Activated CD8-positive, alpha-beta memory T cell treated with anti-CD3 and anti-CD28 coated beads for 36 hours (primary cell): ENCODE data around the gene PHF19. TPM values are rescaled to one million over a fixed set of nuclear protein-coding genes. Genes with fewer than 3 reads are reported as not detected.

Experiments
- CTCF ChIA-PET: fragments of 350-600 bp; sonication (Branson Sonifier 250); formaldehyde crosslinking; loops from one replicate; lab custom pipeline; 2021; ENCODE audit warnings: antibody characterized with exemption; lab: Charles Lee
- POLR2A ChIA-PET: fragments of 350-600 bp; sonication (Branson Sonifier 250); formaldehyde crosslinking; loops from one replicate; lab custom pipeline; 2021; ENCODE audit warnings: antibody characterized with exemption; lab: Charles Lee
- total RNA-seq, 2 experiments: library from RNA; stranded (reverse); gene quantifications; one replicate each; pipeline ENCODE4 v1.2.3, GENCODE V29; 2021

Gene PHF19
- total RNA-seq, 2 experiments from 2014 or later: 174 TPM

DNA sequence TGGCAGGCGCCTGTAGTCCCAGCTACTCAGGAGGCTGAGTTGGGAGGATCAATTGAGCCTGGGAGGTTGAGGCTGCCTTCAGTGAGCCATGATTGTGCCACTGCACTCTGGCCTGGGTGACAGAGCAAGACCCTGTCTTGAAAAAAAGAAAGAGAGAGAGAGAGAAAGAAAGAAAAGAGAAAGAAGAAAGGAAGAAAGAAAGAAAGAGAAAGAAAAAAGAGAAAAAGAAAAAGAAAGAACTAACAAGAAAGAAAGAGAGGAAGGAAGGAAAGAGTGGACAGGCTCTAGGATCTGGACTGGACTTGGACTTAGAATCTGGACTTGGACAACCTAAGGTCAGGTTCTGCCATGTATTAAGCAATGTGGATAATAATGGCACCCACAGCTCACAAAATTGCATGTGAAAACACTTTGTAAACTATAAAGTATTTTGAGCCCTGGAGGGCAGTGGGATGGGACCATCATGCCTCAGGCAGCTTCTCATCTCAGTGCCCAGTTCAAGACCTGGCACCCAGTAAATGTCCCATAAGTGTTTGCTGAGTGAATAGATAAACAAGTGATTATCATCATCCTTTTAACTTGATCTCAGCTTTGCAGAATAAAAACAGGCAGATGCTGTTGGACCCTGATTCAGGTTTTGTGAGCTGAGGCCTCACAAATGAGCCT is 12.8 kb upstream of the PHF19 start:
- POLR2A ChIA-PET: interaction anchor here (0.5 to 5.1 kb wide), 14 partner anchors 9 to 97 kb away, joined by 3 to 29 read pairs (median 6); partner anchors contain the start of genes FBXW2, PHF19 and TRAF1
- CTCF ChIA-PET: interaction anchor here (0.6 to 1.7 kb wide), 8 partner anchors 10 to 134 kb away, joined by 3 to 7 read pairs (median 3); partner anchors contain the start of gene PHF19

DNA sequence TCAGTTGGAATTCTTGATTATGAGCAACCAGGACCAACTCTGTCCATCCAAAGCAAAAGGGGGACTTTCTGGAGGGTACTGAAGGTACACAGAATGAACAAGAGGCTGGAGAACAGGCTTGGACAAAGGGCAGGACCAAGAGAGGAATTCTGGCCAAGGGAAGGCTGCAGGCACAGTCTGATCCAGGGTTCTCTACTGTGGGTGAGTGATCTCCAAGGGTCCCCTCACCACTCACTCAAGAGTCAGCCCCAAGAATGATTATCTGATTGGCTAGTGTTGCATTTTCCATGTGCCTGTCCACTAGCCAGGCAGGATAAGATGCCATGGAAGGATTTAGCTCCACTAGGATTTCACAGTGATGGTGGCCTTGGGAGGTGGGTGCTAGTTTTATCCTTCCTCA is 11.6 kb upstream of the PHF19 start:
- POLR2A ChIA-PET: interaction anchor here (2.5 to 5.1 kb wide), 2 partner anchors 11 to 38 kb away, joined by 23 to 29 read pairs; partner anchors contain the start of genes PHF19 and TRAF1
- CTCF ChIA-PET: interaction anchor here (1.1 to 1.2 kb wide), 2 partner anchors 9 to 19 kb away, joined by 3 to 4 read pairs; no protein-coding TSS in a partner anchor

DNA sequence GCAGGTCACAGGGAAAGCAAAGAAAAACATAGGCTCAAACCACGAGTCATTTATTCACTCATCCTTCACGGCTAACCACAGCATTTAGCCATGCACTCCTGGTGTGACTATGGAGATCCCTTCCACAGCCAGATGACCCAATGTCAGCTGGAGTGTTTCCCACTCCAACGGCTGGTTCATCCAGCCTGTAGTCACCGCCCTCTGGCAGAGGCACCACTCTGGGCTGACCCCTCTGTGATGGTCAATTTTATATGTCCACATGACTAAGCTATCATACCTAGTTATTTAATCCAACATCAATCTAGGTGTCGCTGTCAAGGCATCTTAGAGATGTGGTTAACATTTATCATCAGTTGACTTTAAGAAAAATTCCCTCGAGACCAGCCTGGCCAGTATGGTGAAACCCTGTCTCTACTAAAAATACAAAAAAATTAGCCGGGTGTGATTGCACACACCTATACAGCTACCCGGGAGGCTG is 9.5 kb upstream of the PHF19 start:
- CTCF ChIA-PET: no interaction called here
- POLR2A ChIA-PET: interaction anchor here (0.6 to 0.9 kb wide), 2 partner anchors 10 to 45 kb away, joined by 3 to 4 read pairs; no protein-coding TSS in a partner anchor

DNA sequence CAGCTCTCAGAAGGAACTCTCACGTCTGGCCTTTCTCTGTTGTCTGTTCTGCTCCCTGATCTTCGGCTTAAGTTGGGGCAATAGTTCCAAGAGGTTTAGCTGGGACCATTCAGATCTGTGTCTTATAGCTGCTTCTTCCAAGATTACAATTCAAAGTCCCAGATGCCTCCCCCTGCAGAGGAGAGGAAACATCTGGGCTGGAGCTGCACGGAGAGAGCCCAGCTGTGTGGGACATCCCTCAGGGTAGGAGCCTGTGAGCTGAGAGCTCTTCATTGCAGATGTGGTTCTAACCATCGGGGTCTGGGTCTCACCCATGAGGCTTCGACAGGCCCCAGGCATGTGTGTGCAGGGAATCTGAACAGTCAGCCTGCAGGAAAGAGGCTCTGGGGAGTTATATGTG is 9.0 kb upstream of the PHF19 start:
- ChIA-PET CTCF (interaction anchor here (0.6 kb wide), 1 partner anchor 182 kb away, joined by 3 read pairs; no protein-coding TSS in a partner anchor), POLR2A (interaction anchor here (0.6 to 0.9 kb wide), 2 partner anchors 10 to 46 kb away, joined by 3 to 4 read pairs; no protein-coding TSS in a partner anchor)

DNA sequence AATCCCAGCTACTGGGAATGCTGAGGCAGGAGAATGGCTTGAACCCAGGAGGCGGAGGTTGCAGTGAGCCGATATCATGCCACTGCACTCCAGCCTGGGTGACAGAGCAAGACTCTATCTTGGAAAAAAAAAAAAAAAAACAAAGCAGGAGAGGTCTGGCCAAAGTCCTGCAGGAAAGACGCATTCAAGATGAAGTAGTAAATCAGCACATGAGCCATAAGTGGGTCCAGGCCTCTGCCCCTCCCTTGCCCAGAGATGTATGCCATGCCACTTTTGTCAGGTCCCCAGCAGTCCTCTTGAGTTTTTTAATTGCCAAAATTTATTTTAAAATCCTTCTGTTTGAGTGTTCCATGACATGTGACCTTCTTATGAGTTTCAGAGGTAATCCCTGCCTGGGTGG is 8.5 kb upstream of the PHF19 start:
- POLR2A ChIA-PET: no interaction called here
- CTCF ChIA-PET: interaction anchor here (0.6 kb wide), 2 partner anchors 182 to 200 kb away, joined by 3 read pairs; no protein-coding TSS in a partner anchor

DNA sequence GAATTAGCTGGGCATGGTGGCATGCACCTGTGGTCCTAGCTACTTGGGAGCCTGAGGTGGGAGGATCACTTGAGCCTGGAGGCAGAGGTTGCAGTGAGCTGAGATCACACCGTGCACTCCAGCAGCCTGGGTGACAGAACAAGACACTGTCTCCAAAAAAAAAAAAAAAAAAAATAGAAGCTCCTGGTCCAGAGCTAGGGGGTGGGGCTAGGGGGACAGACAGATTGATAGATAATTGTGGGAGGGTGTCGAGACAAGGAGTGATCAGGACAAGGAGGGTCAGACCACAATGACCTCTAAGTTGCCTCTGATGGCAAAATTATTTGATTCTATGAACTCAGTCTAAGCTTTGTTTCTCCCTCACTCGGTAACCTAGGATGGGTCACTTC is 6.6 kb upstream of the PHF19 start:
- ChIA-PET CTCF (interaction anchor here (1.3 kb wide), 1 partner anchor 14 kb away, joined by 5 read pairs; no protein-coding TSS in a partner anchor), POLR2A (interaction anchor here (1.0 kb wide), 1 partner anchor 10 kb away, joined by 4 read pairs; no protein-coding TSS in a partner anchor)

DNA sequence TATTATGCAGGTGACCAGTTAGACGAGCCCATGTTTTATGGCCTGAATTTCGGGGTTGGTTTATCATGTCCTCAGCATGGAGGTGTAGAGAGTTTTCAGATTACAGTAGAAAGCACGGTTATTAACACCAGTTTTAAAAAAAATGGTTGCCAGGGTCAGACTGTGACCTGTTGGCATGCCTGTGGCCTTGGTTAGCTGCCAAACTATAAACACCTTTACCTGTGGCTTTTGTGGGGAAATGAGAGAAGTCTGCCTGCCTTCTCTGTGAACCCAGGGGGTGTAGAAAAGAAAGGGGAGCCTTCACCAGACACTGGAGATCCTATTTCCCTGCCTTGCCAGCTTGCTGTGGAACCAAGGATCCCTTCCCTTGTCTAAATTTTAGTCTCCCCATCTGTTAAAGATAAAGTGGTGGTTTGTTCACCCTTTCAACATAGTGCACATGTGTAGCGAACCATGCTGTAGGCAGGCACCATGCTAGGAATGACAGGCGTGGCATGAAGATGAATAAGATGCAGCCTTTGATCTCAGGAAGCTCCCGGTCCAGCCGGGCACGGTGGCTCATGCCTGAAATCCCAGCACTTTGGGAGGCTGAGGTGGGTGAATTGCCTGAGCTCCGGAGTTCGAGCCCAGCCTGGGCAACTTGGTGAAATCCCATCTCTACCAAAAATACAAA is 6.1 kb upstream of the PHF19 start:
- POLR2A ChIA-PET: interaction anchor here (1.0 kb wide), 1 partner anchor 10 kb away, joined by 4 read pairs; no protein-coding TSS in a partner anchor

DNA sequence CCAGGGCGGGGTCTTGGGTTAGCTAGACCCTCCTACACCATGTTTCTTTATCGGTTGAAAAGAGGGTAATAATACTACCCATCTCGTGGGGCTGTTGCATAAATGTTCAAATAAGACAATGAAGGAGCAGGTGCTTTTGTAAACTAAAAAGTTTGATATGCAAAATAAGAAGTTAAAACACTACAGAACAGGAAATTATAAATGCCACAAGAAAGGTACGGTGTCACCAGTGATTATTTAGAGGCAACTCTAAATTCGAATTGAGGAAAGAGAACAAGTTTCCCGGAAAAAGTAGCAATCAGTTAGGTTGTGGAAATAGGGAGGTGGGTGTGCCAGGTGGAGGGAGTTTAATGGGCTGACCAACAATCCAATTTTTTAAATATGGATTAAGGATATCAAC is 2.5 kb upstream of the PHF19 start:
- POLR2A ChIA-PET: interaction anchor here (3.3 kb wide), 1 partner anchor 12 kb away, joined by 29 read pairs; no protein-coding TSS in a partner anchor
- CTCF ChIA-PET: interaction anchor here (0.6 to 2.4 kb wide), 4 partner anchors 9 to 86 kb away, joined by 3 to 8 read pairs (median 4); no protein-coding TSS in a partner anchor

More for the DNA sequence above, 6.1 kb upstream of the PHF19 start:
- CTCF ChIA-PET: interaction anchor here (1.3 kb wide), 1 partner anchor 14 kb away, joined by 5 read pairs; no protein-coding TSS in a partner anchor

DNA sequence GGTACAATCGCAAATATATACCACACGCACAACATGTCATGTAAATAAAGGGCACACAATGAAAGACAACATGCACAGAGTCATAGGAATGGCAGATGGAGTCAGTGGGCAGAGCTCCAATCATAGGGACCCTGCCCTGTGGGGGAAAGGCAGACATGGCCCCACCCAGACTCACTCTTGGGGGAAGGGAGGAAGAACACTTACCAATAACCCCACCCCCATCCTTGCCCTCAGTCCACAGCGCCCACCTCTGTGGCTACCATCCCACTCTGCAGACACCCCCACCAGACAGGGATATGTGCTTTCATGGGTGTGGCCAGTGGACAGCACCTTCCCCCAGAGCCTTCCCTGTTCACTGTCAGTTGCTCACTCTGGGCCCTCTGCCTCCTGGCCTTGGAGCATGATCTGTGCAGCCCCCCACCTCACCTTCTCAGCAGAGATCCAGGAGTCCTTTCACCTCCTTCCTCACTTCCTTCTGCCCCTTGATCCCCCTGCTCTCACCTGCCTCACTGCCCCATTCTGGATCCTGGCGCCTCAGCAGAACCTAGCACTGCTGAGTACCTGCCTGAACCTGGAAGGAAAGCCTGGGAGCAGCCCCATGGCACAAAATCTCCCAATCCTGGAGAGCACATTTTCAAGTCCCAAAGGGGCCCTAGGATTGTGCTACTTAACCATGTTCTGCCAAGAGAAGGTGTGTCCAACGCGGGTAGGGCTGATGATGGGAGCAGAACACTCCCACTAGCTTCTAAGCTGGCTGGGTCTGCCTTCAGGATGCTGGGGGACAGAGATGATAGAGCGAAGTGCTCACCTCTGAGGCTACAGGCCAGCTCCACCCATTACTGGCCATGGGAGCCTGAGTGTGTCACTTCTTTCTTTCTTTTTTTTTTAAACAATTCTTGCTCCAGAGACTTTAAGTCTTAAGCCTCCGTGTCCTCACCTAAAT is 1.5 kb upstream of the PHF19 start:
- ChIA-PET CTCF (interaction anchor here (0.6 to 2.4 kb wide), 7 partner anchors 12 to 85 kb away, joined by 3 to 8 read pairs (median 3); no protein-coding TSS in a partner anchor), POLR2A (interaction anchor here (0.5 to 3.3 kb wide), 5 partner anchors 13 to 65 kb away, joined by 3 to 29 read pairs (median 3); no protein-coding TSS in a partner anchor)

DNA sequence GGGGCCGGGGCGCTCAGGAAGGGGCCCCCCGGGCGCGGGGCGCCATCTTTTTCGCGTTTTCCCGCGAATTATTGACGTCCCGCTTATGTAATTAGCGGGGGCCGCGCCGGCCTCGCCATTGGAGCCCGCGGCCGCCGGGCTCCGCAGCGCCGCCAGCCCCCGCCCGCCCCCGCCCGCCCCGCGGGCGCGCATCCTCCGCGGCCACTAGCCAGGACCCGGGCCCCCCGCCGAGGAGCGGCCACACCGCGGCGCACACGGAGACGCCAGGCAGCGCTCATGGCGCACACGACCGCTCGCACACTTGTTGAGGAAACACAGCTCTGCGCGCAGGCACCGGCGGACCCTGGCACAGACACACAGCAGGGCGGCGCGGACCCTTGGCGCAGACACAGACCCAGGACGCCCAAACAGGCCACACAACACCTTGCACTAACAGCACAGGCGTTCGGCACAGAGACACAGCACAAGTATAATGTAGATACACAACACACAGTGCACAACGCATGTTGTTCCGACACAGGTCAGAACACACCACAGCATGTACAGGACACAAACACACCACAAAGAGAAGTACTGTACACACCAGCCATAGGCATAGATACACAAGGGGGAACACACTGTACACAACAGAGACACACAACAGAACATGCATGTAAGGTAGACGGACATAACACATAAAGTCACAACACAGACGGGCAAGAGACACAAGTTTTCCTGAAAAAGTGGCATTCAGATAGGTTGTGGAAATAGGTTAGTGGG is 467 bp upstream of the PHF19 start:
- ChIA-PET CTCF (interaction anchor here (0.8 to 2.4 kb wide), 5 partner anchors 12 to 52 kb away, joined by 3 to 8 read pairs (median 4); no protein-coding TSS in a partner anchor), POLR2A (interaction anchor here (0.9 to 3.3 kb wide), 8 partner anchors 14 to 56 kb away, joined by 3 to 29 read pairs (median 4); partner anchors contain the start of gene TRAF1)

DNA sequence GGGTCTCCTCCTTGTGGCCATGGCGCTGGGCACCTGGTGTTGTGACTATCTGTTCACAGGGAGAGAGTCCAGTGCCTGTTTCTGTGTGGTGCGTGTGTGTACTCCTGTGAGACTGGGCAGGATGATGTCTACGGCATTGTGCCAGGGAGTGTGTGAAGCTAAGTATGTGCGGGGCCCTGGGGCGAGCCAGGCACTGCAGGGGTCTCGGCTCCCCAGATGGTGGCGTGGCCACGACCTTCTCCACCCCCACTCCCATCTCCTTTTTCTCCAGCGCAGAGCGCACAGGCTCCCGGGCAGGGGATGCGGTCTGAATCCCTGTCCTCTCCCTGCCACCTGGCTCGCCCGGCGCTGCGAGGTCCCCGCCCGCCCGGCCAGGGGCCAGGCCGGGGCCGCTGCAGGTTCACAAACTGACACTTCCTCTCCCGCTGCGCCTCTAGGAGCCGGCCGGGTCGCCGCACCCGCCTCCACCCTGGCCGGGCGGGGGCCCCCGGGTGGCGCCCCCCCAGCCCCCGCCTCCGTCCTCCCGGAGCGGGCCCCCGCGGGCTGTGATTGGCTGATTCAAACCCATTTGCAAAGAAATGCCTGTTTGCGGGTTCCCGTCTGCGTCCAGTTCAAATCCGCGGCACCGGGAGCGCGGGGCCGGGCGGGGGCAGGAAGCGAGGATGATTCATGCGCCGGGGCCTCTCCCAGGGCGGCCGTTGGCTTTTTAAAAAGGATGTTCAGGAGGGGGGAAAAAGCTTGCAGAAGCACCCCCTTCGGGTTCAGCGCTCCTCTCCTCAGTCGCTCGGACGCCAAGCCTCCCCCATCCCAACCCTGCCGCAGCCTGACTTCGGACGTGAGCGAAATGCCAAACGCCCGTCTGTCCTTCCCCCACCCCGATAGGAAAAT is 790 bp downstream of the PHF19 start:
- POLR2A ChIA-PET: interaction anchor here (0.7 to 3.3 kb wide), 8 partner anchors 15 to 62 kb away, joined by 3 to 29 read pairs (median 5); partner anchors contain the start of gene TRAF1
- CTCF ChIA-PET: interaction anchor here (0.6 to 2.1 kb wide), 5 partner anchors 14 to 31 kb away, joined by 3 to 6 read pairs (median 4); no protein-coding TSS in a partner anchor

DNA sequence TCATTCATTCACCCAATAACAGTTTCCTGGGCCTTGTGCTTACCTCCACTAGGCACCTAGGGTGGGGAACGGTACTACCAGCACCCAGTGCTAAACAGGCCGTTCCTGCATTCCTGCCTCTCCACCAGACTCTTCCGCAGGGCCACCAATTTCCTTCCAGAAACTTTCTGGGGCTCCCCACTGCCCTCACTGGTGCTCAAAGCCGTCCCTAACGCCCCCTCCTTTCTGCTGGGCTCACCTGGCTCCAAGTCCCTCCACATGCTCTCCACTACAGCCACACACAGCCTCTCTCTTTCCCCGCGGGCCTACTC is 1.4 kb downstream of the PHF19 start:
- POLR2A ChIA-PET: interaction anchor here (1.4 to 2.5 kb wide), 5 partner anchors 17 to 54 kb away, joined by 4 to 24 read pairs (median 6); partner anchors contain the start of gene TRAF1
- CTCF ChIA-PET: interaction anchor here (0.6 to 2.1 kb wide), 2 partner anchors 15 to 30 kb away, joined by 3 to 6 read pairs; no protein-coding TSS in a partner anchor

DNA sequence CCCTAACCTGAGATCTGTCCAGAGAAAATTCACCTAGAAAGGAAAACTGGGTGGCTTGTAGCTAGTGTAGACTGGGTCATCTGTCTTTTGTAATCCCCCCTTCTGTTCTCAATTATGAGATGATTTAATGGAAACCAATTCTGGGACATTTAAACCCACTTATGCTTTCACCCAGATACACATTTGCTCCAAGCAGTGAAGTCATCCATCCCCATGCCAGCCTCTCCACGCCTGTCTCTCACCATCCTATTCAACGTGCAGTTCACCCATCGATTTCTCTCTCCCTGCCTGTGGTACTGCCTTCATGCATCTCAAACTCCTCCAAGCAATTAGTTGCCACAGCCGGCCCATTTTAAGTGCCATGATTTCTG is 1.8 kb downstream of the PHF19 start:
- ChIA-PET CTCF (interaction anchor here (2.1 kb wide), 1 partner anchor 30 kb away, joined by 6 read pairs; no protein-coding TSS in a partner anchor), POLR2A (interaction anchor here (1.4 to 1.9 kb wide), 2 partner anchors 17 to 54 kb away, joined by 4 to 6 read pairs; no protein-coding TSS in a partner anchor)

DNA sequence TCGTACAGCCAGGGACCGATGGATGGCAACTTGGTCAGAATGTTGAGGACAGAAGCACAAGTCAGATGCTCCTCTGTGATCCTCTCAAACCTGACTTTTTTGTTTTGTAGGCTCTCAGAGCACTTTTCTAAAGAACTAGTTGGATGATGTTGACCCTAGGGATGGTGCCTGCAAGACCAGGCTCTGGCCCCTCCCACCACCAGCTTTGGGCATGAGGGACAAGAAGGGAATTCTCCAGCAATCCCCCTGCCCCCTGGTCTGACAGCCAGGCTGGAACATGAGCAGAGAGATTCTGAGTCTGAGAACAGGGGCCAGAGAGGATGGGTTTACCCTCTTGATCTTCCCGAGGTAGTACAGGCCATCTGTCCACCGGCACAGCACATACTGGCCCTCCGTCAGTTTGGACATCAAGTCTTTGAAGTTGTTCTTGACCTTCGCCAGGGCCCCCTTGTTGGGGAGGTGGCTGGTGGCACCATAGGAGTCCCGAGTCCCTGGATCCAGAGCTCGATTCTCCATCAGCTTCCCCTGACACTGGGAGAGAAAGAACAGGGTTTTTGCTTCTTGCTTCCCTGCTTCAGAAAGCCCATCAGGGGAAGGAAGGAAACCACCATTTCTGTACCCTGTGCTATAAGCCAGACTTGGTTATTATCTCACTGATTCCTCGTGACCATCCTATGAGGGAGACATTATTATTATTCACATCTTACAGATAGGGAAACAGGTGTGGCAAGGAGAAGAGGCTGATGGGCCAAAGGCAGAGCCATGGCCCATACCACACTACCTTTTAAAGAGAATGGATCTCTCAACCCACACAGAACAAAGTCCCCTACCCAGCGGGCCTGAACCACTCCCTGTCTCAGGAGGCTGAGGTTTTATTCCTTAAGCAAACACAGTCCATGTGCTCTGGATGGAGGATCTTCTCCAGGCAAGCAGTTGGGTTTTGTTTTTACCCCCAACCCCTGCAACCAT is 2.5 kb downstream of the PHF19 start:
- CTCF ChIA-PET: interaction anchor here (2.1 kb wide), 1 partner anchor 29 kb away, joined by 6 read pairs; no protein-coding TSS in a partner anchor
- POLR2A ChIA-PET: interaction anchor here (1.4 to 2.1 kb wide), 3 partner anchors 18 to 55 kb away, joined by 4 to 6 read pairs (median 5); no protein-coding TSS in a partner anchor
